HG03432 (cell line): ENCODE results near the gene NFKBIZ.
"Not testable (repeated sequence)": the region's sequence is repeated elsewhere in the genome, so short reads cannot be mapped to it uniquely, and the experiment has no call there.

Experiments used
- ATAC-seq: cut with Tn5 transposase; IDR thresholded peaks from one replicate; pipeline ENCODE4 v1.9.1; 2021; ENCODE audit warnings: mild to moderate bottlenecking, moderate library complexity; ENCODE audit not compliant: unreplicated experiment

The NFKBIZ gene

DNA sequence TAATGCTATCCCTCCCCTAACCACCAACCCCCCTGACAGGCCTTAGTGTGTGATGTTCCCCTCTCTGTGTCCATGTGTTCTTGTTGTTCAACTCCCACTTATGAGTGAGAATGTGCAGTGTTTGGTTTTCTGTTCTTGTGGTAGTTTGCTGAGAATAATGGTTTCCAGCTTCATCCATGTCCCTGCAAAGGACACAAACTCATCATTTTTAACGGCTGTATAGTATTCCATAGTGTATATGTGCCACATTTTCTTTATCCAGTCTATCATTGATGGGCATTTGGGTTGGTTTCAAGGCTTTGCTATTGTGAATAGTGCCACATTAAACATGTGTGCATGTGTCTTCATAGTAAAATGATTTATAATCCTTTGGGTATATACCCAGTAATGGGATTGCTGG is 56.3 kb downstream of the NFKBIZ start:
- not testable (repeated sequence) for ATAC-seq
